WTC11 (cell line): ENCODE results near the gene RTN4RL1. TPM values are rescaled to one million over a fixed set of nuclear protein-coding genes. Genes with fewer than 3 reads are reported as not detected.

Experiments used
- ATAC-seq: fragments of 200-7000 bp; cut with Tn5 transposase; 2 replicates; pipeline ENCODE4 v1.10.0; 2021; ENCODE audit warnings: mild to moderate bottlenecking, moderate library complexity
- CTCF ChIA-PET: fragments of 300-600 bp; sonication (Branson Sonifier 250); formaldehyde crosslinking; loops from one replicate; lab custom pipeline; 2021; ENCODE audit warnings: antibody characterized with exemption; lab: Charles Lee
- POLR2A ChIA-PET: fragments of 350-600 bp; sonication (Branson Sonifier 250); formaldehyde crosslinking; loops from one replicate; lab custom pipeline; 2021; ENCODE audit warnings: antibody characterized with exemption; lab: Charles Lee
- DNase-seq: peaks from one replicate; pipeline ENCODE4 v3.0.0; 2021; ENCODE audit warnings: low spot score
- H3K27ac Mint-ChIP-seq: 2 replicates; pipeline ENCODE4 v1.8.0; 2021; ENCODE audit warnings: mixed read lengths
- H3K27me3 Mint-ChIP-seq: 2 replicates; pipeline ENCODE4 v1.8.0; 2021; ENCODE audit warnings: low read depth, mild to moderate bottlenecking, moderate library complexity, mixed read lengths
- H3K36me3 Mint-ChIP-seq: 2 replicates; pipeline ENCODE4 v1.8.0; 2021; ENCODE audit warnings: mixed read lengths
- H3K4me1 Mint-ChIP-seq: 2 replicates; pipeline ENCODE4 v1.8.0; 2022; ENCODE audit warnings: mixed read lengths
- H3K4me3 Mint-ChIP-seq: 2 replicates; pipeline ENCODE4 v1.8.0; 2021; ENCODE audit warnings: mild to moderate bottlenecking, moderate library complexity, mixed read lengths
- H3K9me3 Mint-ChIP-seq: 2 replicates; pipeline ENCODE4 v1.8.0; 2021; ENCODE audit warnings: mixed read lengths
- ARID4B ChIP-seq: sonication (generic); formaldehyde crosslinking; IDR thresholded peaks from 2 replicates; pipeline ENCODE4 v1.8.0; 2023; ENCODE audit warnings: missing genetic modification reagents, mild to moderate bottlenecking, borderline replicate concordance
- ATF1 ChIP-seq: sonication (generic); formaldehyde crosslinking; IDR thresholded peaks from 2 replicates; pipeline ENCODE4 v1.8.1; 2023; ENCODE audit warnings: mild to moderate bottlenecking, moderate library complexity, missing genetic modification reagents
- ATF3 ChIP-seq: sonication (generic); formaldehyde crosslinking; conservative IDR thresholded peaks from 2 replicates; pipeline ENCODE4 v1.8.1; 2022; ENCODE audit warnings: mild to moderate bottlenecking, missing genetic modification reagents
- ATF6 ChIP-seq: sonication (generic); formaldehyde crosslinking; IDR thresholded peaks from 2 replicates; pipeline ENCODE4 v1.8.1; 2023; ENCODE audit warnings: mild to moderate bottlenecking, missing genetic modification reagents
- CREM ChIP-seq: sonication (generic); formaldehyde crosslinking; IDR thresholded peaks from 2 replicates; pipeline ENCODE4 v1.8.1; 2022; ENCODE audit warnings: mild to moderate bottlenecking, missing genetic modification reagents, moderate library complexity
- CTCF ChIP-seq: fragments of 200-600 bp; IDR thresholded peaks from 2 replicates; pipeline ENCODE4 v1.8.0; 2022; ENCODE audit warnings: antibody characterized with exemption
- ERG ChIP-seq: fragments of 250-450 bp; sonication (Bioruptor Pico); IDR thresholded peaks from 2 replicates; pipeline ENCODE4 v1.8.0; 2021; ENCODE audit warnings: mild to moderate bottlenecking
- PREB ChIP-seq: sonication (generic); formaldehyde crosslinking; IDR thresholded peaks from 2 replicates; pipeline ENCODE4 v1.8.1; 2022; ENCODE audit warnings: mild to moderate bottlenecking, missing genetic modification reagents, moderate library complexity, borderline replicate concordance
- PRRX2 ChIP-seq: fragments of 250-450 bp; sonication (Bioruptor Pico); IDR thresholded peaks from 2 replicates; pipeline ENCODE4 v1.8.0; 2021; ENCODE audit warnings: mild to moderate bottlenecking
- RELA ChIP-seq: sonication (generic); formaldehyde crosslinking; IDR thresholded peaks from 2 replicates; pipeline ENCODE4 v1.8.1; 2022; ENCODE audit warnings: missing genetic modification reagents, mild to moderate bottlenecking, borderline replicate concordance
- RORB ChIP-seq: fragments of 250-450 bp; sonication (Bioruptor Pico); IDR thresholded peaks from 2 replicates; pipeline ENCODE4 v1.9.0; 2021; ENCODE audit warnings: mild to moderate bottlenecking
- TP53 ChIP-seq: sonication (generic); formaldehyde crosslinking; IDR thresholded peaks from 2 replicates; pipeline ENCODE4 v1.8.1; 2023; ENCODE audit warnings: mild to moderate bottlenecking, missing genetic modification reagents
- ZNF121 ChIP-seq: sonication (generic); formaldehyde crosslinking; IDR thresholded peaks from 2 replicates; pipeline ENCODE4 v1.8.0; 2023; ENCODE audit warnings: missing genetic modification reagents
- ZNF232 ChIP-seq: sonication (generic); formaldehyde crosslinking; IDR thresholded peaks from 2 replicates; pipeline ENCODE4 v1.8.0; 2022; ENCODE audit warnings: mild to moderate bottlenecking, missing genetic modification reagents
- ZNF281 ChIP-seq: sonication (generic); formaldehyde crosslinking; IDR thresholded peaks from 2 replicates; pipeline ENCODE4 v1.8.0; 2023; ENCODE audit warnings: mild to moderate bottlenecking, missing genetic modification reagents
- total RNA-seq: library from RNA; stranded (reverse); gene quantifications from 3 replicates; pipeline ENCODE4 v1.2.3, GENCODE V29; 2021

The RTN4RL1 gene
- total RNA-seq, 1 experiment from 2014 or later, result 0.72 TPM

GRCh38 chr17:2071455-2072281 is 46.5 kb upstream of the RTN4RL1 start:
- Mint-ChIP-seq H3K27me3 (no peaks in the 10 kb centered on the region), H3K9me3 (no peaks in the 10 kb centered on the region), H3K4me1 (peaks cover 20% of the 10 kb centered on the region), H3K27ac (peak overlapping the region; percentile 24; the same call in 1 of the 2 replicates), H3K4me3 (no peak overlapping the region), H3K36me3 (no peaks in the 10 kb centered on the region; the same call in 1 of the 2 replicates)
- ChIA-PET CTCF (interaction anchor here (0.5 to 11.0 kb wide), 9 partner anchors 15 to 425 kb away, joined by 3 to 96 read pairs (median 3); partner anchors contain the start of gene HIC1), POLR2A (no interaction called here)
- TF ChIP-seq ZNF121 (CRISPR knock-in tag), result no peak
- TF ChIP-seq CTCF, result no peak
- TF ChIP-seq ATF1 (CRISPR knock-in tag), result no peak
- no peak for TF ChIP-seq ATF3 (CRISPR knock-in tag)
- TF ChIP-seq PREB, result no peak
- no peak for TF ChIP-seq ZNF281 (CRISPR knock-in tag)
- no peak for TF ChIP-seq ARID4B (CRISPR knock-in tag)
- no peak for TF ChIP-seq ZNF232
- no peak for TF ChIP-seq RELA (CRISPR knock-in tag)
- TF ChIP-seq CREM (CRISPR knock-in tag), result no peak
- no peak for TF ChIP-seq RORB
- no peak for TF ChIP-seq PRRX2
- TF ChIP-seq ATF6 (CRISPR knock-in tag), result no peak
- no peak for TF ChIP-seq ERG (CRISPR knock-in tag)
- TF ChIP-seq TP53 (CRISPR knock-in tag), result no peak
- ATAC-seq (no peak), DNase-seq (no peak)
